ENCODE data around the gene KSR1. TPM values are rescaled to one million over a fixed set of nuclear protein-coding genes. Genes with fewer than 3 reads are reported as not detected.

The KSR1 gene
- total and polyA plus RNA-seq, 9 of the 15 experiments (the other 6 are each of a cell fraction or from before 2014, with no cell fraction given), result 1.4 to 51.7 (median 18.4) TPM

DNA sequence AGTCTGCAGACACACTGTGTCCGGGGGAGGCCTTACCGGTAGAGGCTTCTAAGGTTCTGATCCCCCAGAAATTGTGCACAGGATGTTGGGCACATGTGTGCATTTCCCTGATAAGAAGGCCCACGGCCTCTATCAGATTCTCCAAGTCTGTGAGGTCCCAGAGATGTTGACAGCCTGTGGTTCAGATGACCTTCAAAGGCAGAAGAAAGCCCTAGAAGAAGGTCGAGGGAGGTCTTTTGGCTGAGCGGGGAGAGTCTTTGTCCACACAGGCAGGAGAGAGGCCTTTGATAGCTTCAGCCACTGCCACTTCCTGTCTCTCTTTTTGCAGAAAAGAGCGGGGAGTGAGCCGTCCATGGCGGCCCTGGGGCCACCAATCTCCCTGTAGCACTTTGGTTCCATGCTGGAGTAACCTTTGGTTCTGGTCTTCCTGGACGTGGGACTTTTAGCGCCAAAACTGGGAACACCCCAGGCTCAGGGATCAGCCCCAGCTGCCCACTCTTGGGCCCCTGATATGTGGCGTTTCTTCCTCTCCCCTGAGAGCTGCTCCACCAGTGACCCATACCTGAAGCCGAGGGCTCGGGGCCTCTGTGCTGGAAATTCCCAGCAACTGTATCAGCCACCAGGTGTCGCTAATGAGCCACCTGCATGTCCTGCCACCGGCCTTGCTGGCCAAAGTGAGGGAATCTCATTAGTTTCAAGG lies 146.6 kb downstream of the KSR1 start (continued):
- TF ChIP-seq, protein P1, sequence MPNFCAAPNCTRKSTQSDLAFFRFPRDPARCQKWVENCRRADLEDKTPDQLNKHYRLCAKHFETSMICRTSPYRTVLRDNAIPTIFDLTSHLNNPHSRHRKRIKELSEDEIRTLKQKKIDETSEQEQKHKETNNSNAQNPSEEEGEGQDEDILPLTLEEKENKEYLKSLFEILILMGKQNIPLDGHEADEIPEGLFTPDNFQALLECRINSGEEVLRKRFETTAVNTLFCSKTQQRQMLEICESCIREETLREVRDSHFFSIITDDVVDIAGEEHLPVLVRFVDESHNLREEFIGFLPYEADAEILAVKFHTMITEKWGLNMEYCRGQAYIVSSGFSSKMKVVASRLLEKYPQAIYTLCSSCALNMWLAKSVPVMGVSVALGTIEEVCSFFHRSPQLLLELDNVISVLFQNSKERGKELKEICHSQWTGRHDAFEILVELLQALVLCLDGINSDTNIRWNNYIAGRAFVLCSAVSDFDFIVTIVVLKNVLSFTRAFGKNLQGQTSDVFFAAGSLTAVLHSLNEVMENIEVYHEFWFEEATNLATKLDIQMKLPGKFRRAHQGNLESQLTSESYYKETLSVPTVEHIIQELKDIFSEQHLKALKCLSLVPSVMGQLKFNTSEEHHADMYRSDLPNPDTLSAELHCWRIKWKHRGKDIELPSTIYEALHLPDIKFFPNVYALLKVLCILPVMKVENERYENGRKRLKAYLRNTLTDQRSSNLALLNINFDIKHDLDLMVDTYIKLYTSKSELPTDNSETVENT (CRISPR knock-in tag; IDR thresholded peaks at IDR 0.05), result no peak
- TF ChIP-seq, protein P2, sequence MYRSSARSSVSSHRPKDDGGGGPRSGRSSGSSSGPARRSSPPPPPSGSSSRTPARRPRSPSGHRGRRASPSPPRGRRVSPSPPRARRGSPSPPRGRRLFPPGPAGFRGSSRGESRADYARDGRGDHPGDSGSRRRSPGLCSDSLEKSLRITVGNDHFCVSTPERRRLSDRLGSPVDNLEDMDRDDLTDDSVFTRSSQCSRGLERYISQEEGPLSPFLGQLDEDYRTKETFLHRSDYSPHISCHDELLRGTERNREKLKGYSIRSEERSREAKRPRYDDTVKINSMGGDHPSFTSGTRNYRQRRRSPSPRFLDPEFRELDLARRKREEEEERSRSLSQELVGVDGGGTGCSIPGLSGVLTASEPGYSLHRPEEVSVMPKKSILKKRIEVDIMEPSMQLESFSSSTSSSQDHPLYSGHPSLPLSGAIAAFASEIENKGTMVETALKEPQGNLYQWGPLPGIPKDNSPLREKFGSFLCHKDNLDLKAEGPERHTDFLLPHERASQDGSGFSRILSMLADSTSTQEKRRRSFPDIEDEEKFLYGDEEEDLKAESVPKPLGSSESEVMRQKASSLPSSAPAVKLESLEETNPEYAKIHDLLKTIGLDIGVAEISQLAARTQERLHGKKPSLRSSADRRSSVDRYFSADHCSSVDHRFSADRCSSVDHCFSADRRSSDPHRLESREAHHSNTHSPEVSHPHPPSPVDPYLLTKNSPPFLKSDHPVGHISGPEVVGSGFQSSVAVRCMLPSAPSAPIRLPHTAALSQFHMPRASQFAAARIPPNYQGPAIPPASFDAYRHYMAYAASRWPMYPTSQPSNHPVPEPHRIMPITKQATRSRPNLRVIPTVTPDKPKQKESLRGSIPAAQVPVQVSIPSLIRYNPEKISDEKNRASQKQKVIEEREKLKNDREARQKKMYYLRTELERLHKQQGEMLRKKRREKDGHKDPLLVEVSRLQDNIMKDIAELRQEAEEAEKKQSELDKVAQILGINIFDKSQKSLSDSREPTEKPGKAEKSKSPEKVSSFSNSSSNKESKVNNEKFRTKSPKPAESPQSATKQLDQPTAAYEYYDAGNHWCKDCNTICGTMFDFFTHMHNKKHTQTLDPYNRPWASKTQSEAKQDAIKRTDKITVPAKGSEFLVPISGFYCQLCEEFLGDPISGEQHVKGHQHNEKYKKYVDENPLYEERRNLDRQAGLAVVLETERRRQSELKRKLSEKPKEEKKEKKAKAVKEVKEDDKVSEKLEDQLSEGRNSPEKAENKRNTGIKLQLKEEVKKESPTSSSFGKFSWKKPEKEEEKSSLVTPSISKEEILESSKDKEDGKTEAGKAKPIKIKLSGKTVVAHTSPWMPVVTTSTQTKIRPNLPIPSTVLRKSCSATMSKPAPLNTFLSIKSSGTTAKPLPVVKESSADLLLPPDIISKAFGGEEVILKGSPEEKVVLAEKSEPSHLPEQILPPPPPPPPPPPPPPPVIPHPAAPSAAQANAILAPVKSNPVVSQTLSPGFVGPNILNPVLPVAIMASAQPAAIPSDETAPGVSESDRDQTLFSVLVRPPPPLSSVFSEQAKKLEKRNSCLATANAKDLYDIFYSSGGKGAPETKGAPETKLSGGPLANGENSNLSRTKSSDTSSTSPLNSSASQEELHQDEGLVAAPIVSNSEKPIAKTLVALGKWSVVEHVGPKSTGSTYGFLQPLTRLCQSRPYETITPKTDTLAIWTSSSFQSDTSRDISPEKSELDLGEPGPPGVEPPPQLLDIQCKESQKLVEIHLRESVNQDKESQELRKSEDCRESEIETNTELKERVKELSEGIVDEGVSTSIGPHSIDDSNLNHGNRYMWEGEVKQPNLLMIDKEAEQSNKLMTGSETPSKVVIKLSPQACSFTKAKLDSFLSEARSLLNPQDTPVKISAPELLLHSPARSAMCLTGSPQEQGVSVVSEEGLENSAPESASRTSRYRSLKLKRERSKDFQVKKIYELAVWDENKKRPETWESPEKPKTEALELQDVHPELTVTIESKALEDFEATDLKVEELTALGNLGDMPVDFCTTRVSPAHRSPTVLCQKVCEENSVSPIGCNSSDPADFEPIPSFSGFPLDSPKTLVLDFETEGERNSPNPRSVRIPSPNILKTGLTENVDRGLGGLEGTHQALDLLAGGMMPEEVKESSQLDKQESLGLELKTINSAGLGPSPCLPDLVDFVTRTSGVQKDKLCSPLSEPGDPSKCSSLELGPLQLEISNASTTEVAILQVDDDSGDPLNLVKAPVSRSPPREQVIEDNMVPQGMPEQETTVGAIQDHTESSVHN (IDR thresholded peaks at IDR 0.05; ENCODE audit: borderline replicate concordance in 1 of 2, low read depth in 1 of 2), result 0 out of 4 replicates have a peak, but pooled peaks of 1 of the 2 experiments have one; percentile 37
- no peak for TF ChIP-seq SIN3A (IDR thresholded peaks at IDR 0.05; ENCODE audit: borderline replicate concordance in 2 of 2, control insufficient read depth in 1 of 2, low read depth in 2 of 2, low read length in 2 of 2)
- no peak for TF ChIP-seq POLR3A (IDR thresholded peaks at IDR 0.05; ENCODE audit: borderline replicate concordance, extremely low read depth, insufficient read depth, insufficient read length)
- TF ChIP-seq KLF6 (CRISPR knock-in tag; IDR thresholded peaks at IDR 0.05; ENCODE audit: borderline replicate concordance), result 0 out of 2 replicates have a peak, but pooled peaks have one; percentile 22
- TF ChIP-seq C11orf30 (IDR thresholded peaks at IDR 0.05; ENCODE audit: low read depth), result no peak
- TF ChIP-seq, protein P3, sequence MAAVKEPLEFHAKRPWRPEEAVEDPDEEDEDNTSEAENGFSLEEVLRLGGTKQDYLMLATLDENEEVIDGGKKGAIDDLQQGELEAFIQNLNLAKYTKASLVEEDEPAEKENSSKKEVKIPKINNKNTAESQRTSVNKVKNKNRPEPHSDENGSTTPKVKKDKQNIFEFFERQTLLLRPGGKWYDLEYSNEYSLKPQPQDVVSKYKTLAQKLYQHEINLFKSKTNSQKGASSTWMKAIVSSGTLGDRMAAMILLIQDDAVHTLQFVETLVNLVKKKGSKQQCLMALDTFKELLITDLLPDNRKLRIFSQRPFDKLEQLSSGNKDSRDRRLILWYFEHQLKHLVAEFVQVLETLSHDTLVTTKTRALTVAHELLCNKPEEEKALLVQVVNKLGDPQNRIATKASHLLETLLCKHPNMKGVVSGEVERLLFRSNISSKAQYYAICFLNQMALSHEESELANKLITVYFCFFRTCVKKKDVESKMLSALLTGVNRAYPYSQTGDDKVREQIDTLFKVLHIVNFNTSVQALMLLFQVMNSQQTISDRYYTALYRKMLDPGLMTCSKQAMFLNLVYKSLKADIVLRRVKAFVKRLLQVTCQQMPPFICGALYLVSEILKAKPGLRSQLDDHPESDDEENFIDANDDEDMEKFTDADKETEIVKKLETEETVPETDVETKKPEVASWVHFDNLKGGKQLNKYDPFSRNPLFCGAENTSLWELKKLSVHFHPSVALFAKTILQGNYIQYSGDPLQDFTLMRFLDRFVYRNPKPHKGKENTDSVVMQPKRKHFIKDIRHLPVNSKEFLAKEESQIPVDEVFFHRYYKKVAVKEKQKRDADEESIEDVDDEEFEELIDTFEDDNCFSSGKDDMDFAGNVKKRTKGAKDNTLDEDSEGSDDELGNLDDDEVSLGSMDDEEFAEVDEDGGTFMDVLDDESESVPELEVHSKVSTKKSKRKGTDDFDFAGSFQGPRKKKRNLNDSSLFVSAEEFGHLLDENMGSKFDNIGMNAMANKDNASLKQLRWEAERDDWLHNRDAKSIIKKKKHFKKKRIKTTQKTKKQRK (IDR thresholded peaks at IDR 0.05; ENCODE audit: borderline replicate concordance, low read depth, low read length), result no peak
- no peak for TF ChIP-seq PHTF2 (CRISPR knock-in tag; IDR thresholded peaks at IDR 0.05)
- TF ChIP-seq HDGF (IDR thresholded peaks at IDR 0.05), result no peak
- 0 out of 2 replicates have a peak, but pooled peaks have one; percentile 28 for TF ChIP-seq KHSRP (IDR thresholded peaks at IDR 0.05)
- 0 out of 2 replicates have a peak, but pooled peaks have one; percentile 62 for TF ChIP-seq ZNF75A (CRISPR knock-in tag; IDR thresholded peaks at IDR 0.05)
- TF ChIP-seq FOXM1 (IDR thresholded peaks at IDR 0.05; ENCODE audit: low read depth), result peak; percentile 86; the same call in 1 of the 2 replicates
- TF ChIP-seq FOXM1 (CRISPR knock-in tag; IDR thresholded peaks at IDR 0.05; ENCODE audit: low read depth), result no peak
